SK-N-SH (cell line): Measurements from ENCODE around the gene FBXL2. TPM values are rescaled to one million over a fixed set of nuclear protein-coding genes. Genes with fewer than 3 reads are reported as not detected.
A peak's percentile ranks its signal among the peaks of the same experiment; 100 is the strongest.

ENCODE experiments used
- CTCF ChIA-PET: fragments of 300-600, 350-600 bp; formaldehyde crosslinking; extraction: SDS; loops from one replicate; lab custom pipeline; 2021; lab: Yijun Ruan, JAX
- POLR2A ChIA-PET: fragments of 350-600 bp; sonication (Branson Sonifier 250); formaldehyde crosslinking; extraction: SDS; loops from one replicate; lab custom pipeline; 2020; ENCODE audit warnings: antibody characterized with exemption, inconsistent platforms; lab: Yijun Ruan, JAX
- DNase-seq: peaks from one replicate; pipeline ENCODE4 v3.0.0; 2012
- H2AFZ ChIP-seq: fragments of 200-600 bp; sonication (generic); 2 replicates; pipeline ENCODE4 v1.8.1; 2016; ENCODE audit warnings: antibody characterized with exemption, mild to moderate bottlenecking, low read depth
- H3F3A ChIP-seq: fragments of 200-600 bp; sonication (generic); replicated peaks from 2 replicates; pipeline ENCODE3; 2016; ENCODE audit warnings: antibody characterized with exemption, mild to moderate bottlenecking; ENCODE audit not compliant: insufficient read depth
- H3K27ac ChIP-seq, 2 experiments: fragments of 200-500 bp in 1 of 2; fragments of 200-600 bp in 1 of 2; sonication (Bioruptor generic) in 1 of 2; sonication (generic), shearing (Covaris generic) in 1 of 2; 2 replicates each; pipeline versions ENCODE4 v1.5.1 to v1.6.1; 2014 to 2016; ENCODE audit warnings: low read depth in 2 of 2, inconsistent platforms in 1 of 2, low read length in 1 of 2, mild to moderate bottlenecking in 1 of 2, mixed read lengths in 1 of 2
- H3K27me3 ChIP-seq: fragments of 200-600 bp; sonication (generic), shearing (Covaris generic); 2 replicates; pipeline ENCODE4 v1.6.1; 2016; ENCODE audit warnings: mixed run types; ENCODE audit not compliant: insufficient read depth
- H3K36me3 ChIP-seq, 2 experiments: fragments of 200-500 bp in 1 of 2; fragments of 200-600 bp in 1 of 2; sonication (Bioruptor generic) in 1 of 2; sonication (generic) in 1 of 2; replicated peaks in 1 of 2; 2 replicates each; pipeline versions ENCODE3 to v1.5.1; 2014 to 2016; ENCODE audit warnings: low read length in 1 of 2, mild to moderate bottlenecking in 1 of 2; ENCODE audit not compliant: insufficient read depth in 2 of 2, control insufficient read depth in 1 of 2
- H3K4me1 ChIP-seq, 2 experiments: fragments of 200-500 bp in 1 of 2; fragments of 200-600 bp in 1 of 2; sonication (Bioruptor generic) in 1 of 2; sonication (generic), shearing (Covaris generic) in 1 of 2; 2 replicates each; pipeline versions ENCODE4 v1.5.1 to v1.6.1; 2014 to 2016; ENCODE audit warnings: low read depth in 1 of 2, low read length in 1 of 2, mixed run types in 1 of 2; ENCODE audit not compliant: insufficient read depth in 2 of 2, control insufficient read depth in 1 of 2
- H3K4me2 ChIP-seq: fragments of 200-600 bp; sonication (generic), shearing (Covaris generic); 2 replicates; pipeline ENCODE4 v1.6.1; 2017; ENCODE audit warnings: mixed run types
- H3K4me3 ChIP-seq, 2 experiments: fragments of 200-500 bp in 1 of 2; fragments of 200-600 bp in 1 of 2; sonication (Bioruptor generic) in 1 of 2; sonication (generic), shearing (Covaris generic) in 1 of 2; 2 replicates each; pipeline versions ENCODE4 v1.5.1 to v1.8.1; 2014 to 2016; ENCODE audit warnings: low read depth in 2 of 2, inconsistent platforms in 1 of 2, low read length in 1 of 2, mild to moderate bottlenecking in 1 of 2, mixed read lengths in 1 of 2, moderate library complexity in 1 of 2
- H3K79me2 ChIP-seq: fragments of 200-600 bp; sonication (generic); 2 replicates; pipeline ENCODE4 v1.8.1; 2017; ENCODE audit warnings: mild to moderate bottlenecking; ENCODE audit not compliant: insufficient read depth
- H3K9ac ChIP-seq: fragments of 200-600 bp; sonication (generic); 2 replicates; pipeline ENCODE4 v1.6.1; 2017; ENCODE audit warnings: mixed run types
- H3K9me2 ChIP-seq: fragments of 200-600 bp; sonication (generic); 2 replicates; pipeline ENCODE4 v1.6.1; 2017; ENCODE audit warnings: mixed run types
- H3K9me3 ChIP-seq: fragments of 200-600 bp; sonication (generic); 2 replicates; pipeline ENCODE4 v1.6.1; 2017; ENCODE audit warnings: mixed run types, mild to moderate bottlenecking, moderate library complexity
- H4K20me1 ChIP-seq: fragments of 200-600 bp; sonication (generic); 2 replicates; pipeline ENCODE4 v1.6.1; 2017; ENCODE audit warnings: mild to moderate bottlenecking, mixed run types; ENCODE audit not compliant: insufficient read depth
- CHD2 ChIP-seq: fragments of 150-350 bp; IDR thresholded peaks from 2 replicates; pipeline ENCODE4 v1.6.1; 2018; ENCODE audit warnings: low read length; ENCODE audit not compliant: partially characterized antibody
- ELF1 ChIP-seq: IDR thresholded peaks from 2 replicates; pipeline ENCODE4 v1.4.0; 2012
- EZH2phosphoT487 ChIP-seq: fragments of 200-600 bp; sonication (generic); IDR thresholded peaks from 2 replicates; pipeline ENCODE4 v1.6.1; 2017; ENCODE audit warnings: low read depth, mixed run types, mild to moderate bottlenecking, antibody characterized with exemption, moderate library complexity, borderline replicate concordance
- FOSL2 ChIP-seq: IDR thresholded peaks from 2 replicates; pipeline ENCODE4 v1.4.0; 2012; ENCODE audit warnings: low read depth, mild to moderate bottlenecking, moderate library complexity, borderline replicate concordance
- GABPA ChIP-seq: IDR thresholded peaks from 2 replicates; pipeline ENCODE4 v1.4.0; 2012; ENCODE audit warnings: low read depth, mild to moderate bottlenecking
- JUND ChIP-seq: IDR thresholded peaks from 2 replicates; pipeline ENCODE4 v1.4.0; 2012
- MEF2A ChIP-seq: IDR thresholded peaks from 2 replicates; pipeline ENCODE4 v1.4.0; 2012; ENCODE audit warnings: low read depth, borderline replicate concordance
- MXI1 ChIP-seq: IDR thresholded peaks from 2 replicates; pipeline ENCODE4 v1.6.1; 2012; ENCODE audit warnings: mild to moderate bottlenecking, low read depth, low read length, improper control_type of control experiment
- POLR2AphosphoS5 ChIP-seq: IDR thresholded peaks from 2 replicates; pipeline ENCODE4 v1.6.1; 2012; ENCODE audit warnings: low read depth, low read length
- RFX5 ChIP-seq: IDR thresholded peaks from 2 replicates; pipeline ENCODE4 v1.6.1; 2012; ENCODE audit warnings: mild to moderate bottlenecking, improper control_type of control experiment, low read length
- SMC3 ChIP-seq: IDR thresholded peaks from 2 replicates; pipeline ENCODE4 v1.6.1; 2012; ENCODE audit warnings: low read depth, low read length, improper control_type of control experiment
- TAF1 ChIP-seq: IDR thresholded peaks from 2 replicates; pipeline ENCODE4 v1.6.1; 2012; ENCODE audit warnings: low read depth, mild to moderate bottlenecking, low read length, moderate library complexity, borderline replicate concordance
- TEAD4 ChIP-seq: IDR thresholded peaks from 2 replicates; pipeline ENCODE4 v1.4.0; 2012; ENCODE audit warnings: mild to moderate bottlenecking, borderline replicate concordance; ENCODE audit not compliant: insufficient read depth
- YY1 ChIP-seq: IDR thresholded peaks from 2 replicates; pipeline ENCODE4 v1.4.0; 2012; ENCODE audit warnings: low read depth, mild to moderate bottlenecking
- WGBS: methylation state at CpG from one replicate; pipeline ENCODE4 v1.1.6; 2017; ENCODE audit warnings: low lambda C conversion rate; 5-methylcytosine and 5-hydroxymethylcytosine counted together
- polyA plus RNA-seq, 3 experiments: library from polyadenylated mRNA; depleted of rRNA; stranded (reverse); fragments of >200 nt; gene quantifications; 2 replicates each; pipeline ENCODE4 v1.2.3, GENCODE V29; 2012
- TF ChIP-seq, protein P1 (sequence below): IDR thresholded peaks from 2 replicates; pipeline ENCODE4 v1.4.0; 2012; ENCODE audit warnings: low read depth
- TF ChIP-seq, protein P2 (sequence below): IDR thresholded peaks from 2 replicates; pipeline ENCODE4 v1.4.0; 2012; ENCODE audit warnings: low read depth, borderline replicate concordance
- TF ChIP-seq, protein P3 (sequence below): IDR thresholded peaks from 2 replicates; pipeline ENCODE4 v1.6.1; 2012; ENCODE audit warnings: mild to moderate bottlenecking, low read depth, low read length, moderate library complexity

FBXL2 gene
- polyA plus RNA-seq, 1 of the 3 experiments (the other 2 are of a cell fraction) = 13.7 TPM

DNA sequence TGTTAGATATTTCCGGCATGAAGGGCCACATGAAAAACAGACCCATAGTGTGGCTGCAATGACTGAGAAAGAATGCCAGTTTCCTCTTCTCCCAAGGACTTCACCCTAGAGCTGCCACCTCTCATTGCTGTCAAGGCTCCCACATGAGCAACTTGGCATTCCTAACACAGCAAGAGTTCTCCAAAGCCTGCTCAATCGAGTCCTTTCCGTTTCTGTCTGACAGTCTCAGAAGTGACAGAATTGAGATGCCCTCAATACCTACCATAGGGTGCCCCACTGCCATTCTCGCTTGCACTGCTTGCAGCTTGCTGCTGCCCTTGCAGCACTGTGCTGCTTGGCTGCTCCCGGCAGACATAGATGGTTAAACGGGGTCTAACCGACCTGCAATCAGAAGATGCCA, 118.7 kb downstream of the FBXL2 start:
- H3K79me2 ChIP-seq = peaks cover 30% of the 10 kb centered on the region
- peaks cover 10 to 26% of the 10 kb centered on the region in 2 experiments for H3K4me1 ChIP-seq
- CTCF ChIA-PET = interaction anchor here (0.6 to 2.7 kb wide), 2 partner anchors 23 to 311 kb away, joined by 3 to 11 read pairs; no protein-coding TSS in a partner anchor
- H3K4me3 ChIP-seq = no peak overlapping the region
- no peaks in the 10 kb centered on the region for H3K27me3 ChIP-seq
- TF ChIP-seq RFX5 (no peak), FOSL2 (no peak), JUND (no peak), EZH2phosphoT487 (no peak), ELF1 (no peak), TEAD4 (no peak), MEF2A (no peak), GABPA (no peak), POLR2AphosphoS5 (no peak), TAF1 (no peak), SMC3 (no peak), CHD2 (no peak), YY1 (no peak), MXI1 (no peak)
- TF ChIP-seq, protein P1, sequence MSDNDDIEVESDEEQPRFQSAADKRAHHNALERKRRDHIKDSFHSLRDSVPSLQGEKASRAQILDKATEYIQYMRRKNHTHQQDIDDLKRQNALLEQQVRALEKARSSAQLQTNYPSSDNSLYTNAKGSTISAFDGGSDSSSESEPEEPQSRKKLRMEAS = no peak
- TF ChIP-seq, protein P2, sequence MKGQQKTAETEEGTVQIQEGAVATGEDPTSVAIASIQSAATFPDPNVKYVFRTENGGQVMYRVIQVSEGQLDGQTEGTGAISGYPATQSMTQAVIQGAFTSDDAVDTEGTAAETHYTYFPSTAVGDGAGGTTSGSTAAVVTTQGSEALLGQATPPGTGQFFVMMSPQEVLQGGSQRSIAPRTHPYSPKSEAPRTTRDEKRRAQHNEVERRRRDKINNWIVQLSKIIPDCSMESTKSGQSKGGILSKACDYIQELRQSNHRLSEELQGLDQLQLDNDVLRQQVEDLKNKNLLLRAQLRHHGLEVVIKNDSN = no peak
- TF ChIP-seq, protein P3, sequence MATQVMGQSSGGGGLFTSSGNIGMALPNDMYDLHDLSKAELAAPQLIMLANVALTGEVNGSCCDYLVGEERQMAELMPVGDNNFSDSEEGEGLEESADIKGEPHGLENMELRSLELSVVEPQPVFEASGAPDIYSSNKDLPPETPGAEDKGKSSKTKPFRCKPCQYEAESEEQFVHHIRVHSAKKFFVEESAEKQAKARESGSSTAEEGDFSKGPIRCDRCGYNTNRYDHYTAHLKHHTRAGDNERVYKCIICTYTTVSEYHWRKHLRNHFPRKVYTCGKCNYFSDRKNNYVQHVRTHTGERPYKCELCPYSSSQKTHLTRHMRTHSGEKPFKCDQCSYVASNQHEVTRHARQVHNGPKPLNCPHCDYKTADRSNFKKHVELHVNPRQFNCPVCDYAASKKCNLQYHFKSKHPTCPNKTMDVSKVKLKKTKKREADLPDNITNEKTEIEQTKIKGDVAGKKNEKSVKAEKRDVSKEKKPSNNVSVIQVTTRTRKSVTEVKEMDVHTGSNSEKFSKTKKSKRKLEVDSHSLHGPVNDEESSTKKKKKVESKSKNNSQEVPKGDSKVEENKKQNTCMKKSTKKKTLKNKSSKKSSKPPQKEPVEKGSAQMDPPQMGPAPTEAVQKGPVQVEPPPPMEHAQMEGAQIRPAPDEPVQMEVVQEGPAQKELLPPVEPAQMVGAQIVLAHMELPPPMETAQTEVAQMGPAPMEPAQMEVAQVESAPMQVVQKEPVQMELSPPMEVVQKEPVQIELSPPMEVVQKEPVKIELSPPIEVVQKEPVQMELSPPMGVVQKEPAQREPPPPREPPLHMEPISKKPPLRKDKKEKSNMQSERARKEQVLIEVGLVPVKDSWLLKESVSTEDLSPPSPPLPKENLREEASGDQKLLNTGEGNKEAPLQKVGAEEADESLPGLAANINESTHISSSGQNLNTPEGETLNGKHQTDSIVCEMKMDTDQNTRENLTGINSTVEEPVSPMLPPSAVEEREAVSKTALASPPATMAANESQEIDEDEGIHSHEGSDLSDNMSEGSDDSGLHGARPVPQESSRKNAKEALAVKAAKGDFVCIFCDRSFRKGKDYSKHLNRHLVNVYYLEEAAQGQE = no peak
- TF ChIP-seq, all 33 proteins: peak for 0
- WGBS = 95% methylated on average over 3 of the region's 7 CpGs
- no peak overlapping the region for H2AFZ ChIP-seq
- no peaks in the 10 kb centered on the region for H3K9me3 ChIP-seq
- no peaks in the 10 kb centered on the region for H4K20me1 ChIP-seq
- H3F3A ChIP-seq = peaks cover 46% of the 10 kb centered on the region
- peaks cover 86 to 94% of the 10 kb centered on the region in 2 experiments for H3K36me3 ChIP-seq
- H3K9me2 ChIP-seq = no peaks in the 10 kb centered on the region
- DNase-seq = no peak
- POLR2A ChIA-PET = no interaction called here
- H3K9ac ChIP-seq = no peak overlapping the region
- peak overlapping the region in 1 of 2 experiments; percentile 95; a peak in 1 of 4 replicates for H3K27ac ChIP-seq
- no peak overlapping the region for H3K4me2 ChIP-seq
